Kidney glomerular epithelial cell (primary cell): ENCODE measurements around the gene TRIM27.
"Not testable (repeated sequence)": the region's sequence is repeated elsewhere in the genome, so short reads cannot be mapped to it uniquely, and the experiment has no call there.

Experiments
- DNase-seq: peaks from one replicate; lab custom pipeline; 2025; lab: John Stamatoyannopoulos, UW

Gene TRIM27

GRCh38 chr6:28896505-28897368 lies 27.0 kb downstream of the TRIM27 start:
- peak; percentile 65 for DNase-seq

DNA sequence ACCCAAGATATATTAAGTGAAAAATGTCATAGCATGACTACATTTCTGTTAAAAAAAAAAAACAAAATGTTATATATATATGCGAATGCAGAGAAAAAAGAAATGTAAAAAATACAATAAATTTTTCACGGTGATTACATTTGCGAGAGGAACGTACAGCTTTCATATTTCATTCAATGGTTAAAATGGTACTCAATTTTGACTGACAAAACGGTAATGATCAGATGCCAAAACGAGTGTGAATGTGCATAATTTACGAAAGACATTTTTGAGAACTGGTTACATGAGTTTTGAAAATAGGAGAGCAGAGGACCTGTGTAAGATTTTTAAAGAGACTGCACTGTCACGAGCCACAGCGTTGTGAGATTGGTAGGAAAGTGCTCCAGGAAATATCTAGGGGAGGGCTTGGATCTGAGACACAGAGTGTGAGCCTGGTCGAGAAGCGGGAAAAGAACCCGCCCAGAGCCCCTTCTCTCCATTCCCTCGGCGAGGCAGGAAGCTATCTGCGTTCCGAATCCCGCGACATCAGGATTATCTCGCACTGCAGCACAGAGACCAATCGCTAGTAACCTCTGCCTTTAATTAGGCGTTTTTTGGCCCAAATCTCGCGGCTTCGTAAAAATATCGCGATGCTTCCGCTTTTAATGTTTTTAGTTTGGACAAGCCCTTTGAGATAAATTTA lies 28.5 kb downstream of the TRIM27 start:
- peak; percentile 87 for DNase-seq

DNA sequence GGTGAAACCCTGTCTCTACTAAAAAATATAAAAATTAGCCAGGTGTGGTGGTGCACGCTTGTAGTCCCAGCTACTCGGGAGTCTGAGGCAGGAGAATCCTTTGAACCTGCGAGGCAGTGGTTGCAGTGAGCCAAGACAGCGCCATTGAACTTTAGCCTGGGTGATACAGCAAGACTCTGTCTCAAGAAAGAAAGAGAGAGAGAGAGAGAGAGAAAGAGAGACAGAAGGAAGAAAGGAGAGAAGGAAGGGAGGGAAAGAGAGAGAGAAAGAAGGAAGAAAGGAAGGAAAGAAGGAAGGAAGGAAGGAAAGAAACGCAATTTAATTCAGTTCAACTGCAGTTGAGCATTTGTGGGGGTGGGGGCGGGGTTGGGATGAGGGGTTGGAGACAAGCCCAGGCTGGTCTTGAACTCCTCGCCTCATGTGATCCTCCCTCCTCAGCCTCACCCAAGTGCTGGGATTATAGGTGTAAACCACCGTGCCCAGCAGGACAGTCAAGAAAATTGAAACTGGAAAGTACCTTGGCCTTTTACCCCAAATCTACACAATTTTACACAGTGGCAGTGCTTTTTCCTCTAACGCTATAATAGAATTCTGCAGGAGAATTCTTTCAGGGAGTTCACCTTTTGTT lies 30.5 kb downstream of the TRIM27 start:
- DNase-seq = no peak

- no peak for DNase-seq
These were observed 31.3 kb downstream of the TRIM27 start for GRCh38 chr6:28892525-28892924.

- no peak for DNase-seq
These were observed 35.8 kb downstream of the TRIM27 start for GRCh38 chr6:28887796-28888496.

GRCh38 chr6:28886079-28886439 lies 37.7 kb downstream of the TRIM27 start:
- DNase-seq = no peak

- no peak for DNase-seq
These were observed 39.2 kb downstream of the TRIM27 start for GRCh38 chr6:28884423-28885131.

DNA sequence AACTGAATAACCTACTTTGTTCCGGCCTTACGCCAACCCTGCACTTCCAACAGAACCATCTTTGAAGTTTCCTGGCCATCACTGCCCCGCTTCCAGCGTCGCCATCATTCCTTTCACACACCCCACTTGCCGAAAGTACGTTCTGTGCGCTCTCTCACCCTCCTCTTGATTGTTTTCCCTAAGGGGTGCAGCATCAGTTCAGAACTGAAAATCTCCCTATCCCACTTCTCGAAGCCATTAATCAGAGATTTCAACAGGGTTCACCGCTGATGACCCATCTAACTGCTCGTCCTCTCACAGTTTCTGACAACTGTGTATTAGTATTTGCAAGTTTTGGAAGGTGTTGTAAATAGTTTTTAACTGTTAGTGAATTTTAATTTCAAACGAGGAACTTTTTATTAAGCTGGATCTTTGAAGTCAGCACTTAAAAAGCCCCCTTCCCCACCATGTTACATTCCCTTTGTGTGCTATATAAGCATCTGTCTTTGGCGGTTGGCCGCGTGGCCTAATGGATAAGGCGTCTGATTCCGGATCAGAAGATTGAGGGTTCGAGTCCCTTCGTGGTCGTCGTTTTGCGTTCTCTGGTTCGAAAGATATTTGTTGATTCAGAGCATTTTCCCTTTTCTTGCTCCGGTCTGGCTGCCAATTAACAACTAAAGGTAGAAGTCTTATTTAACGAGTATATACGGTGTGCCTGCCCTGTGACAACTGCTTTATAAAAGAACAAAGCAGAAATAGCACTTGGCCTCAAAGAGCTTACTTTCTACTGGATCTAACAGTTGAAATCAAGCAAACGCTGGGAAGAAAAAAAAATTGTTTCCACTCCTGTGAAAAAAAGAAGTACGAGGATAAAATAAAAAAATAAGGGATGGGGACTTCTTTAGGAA lies 42.6 kb downstream of the TRIM27 start:
- DNase-seq = peak; percentile 79

- no peak for DNase-seq
These were observed 43.3 kb downstream of the TRIM27 start for GRCh38 chr6:28880519-28880893.

DNA sequence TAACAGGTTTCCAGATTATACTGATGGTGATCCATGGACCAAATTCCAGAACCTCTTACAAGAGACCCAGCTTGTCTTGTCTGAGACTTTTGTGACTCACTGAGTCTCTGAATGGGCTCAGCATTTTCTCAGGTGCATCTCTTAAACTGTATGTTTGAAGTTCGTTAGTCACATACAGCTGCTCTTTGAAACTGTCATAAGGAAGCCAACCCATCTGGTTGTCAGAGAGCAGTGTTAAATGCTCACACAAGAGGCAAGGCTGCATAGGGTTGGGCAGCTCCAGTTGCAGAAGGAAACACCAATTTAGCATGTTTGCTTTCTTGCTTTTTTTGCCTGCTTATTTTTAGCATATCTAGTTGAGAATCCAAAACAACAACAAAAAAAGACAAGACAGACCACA lies 47.1 kb downstream of the TRIM27 start:
- DNase-seq = no peak

- no peak for DNase-seq
These were observed 48.5 kb downstream of the TRIM27 start for GRCh38 chr6:28875191-28875747.

DNA sequence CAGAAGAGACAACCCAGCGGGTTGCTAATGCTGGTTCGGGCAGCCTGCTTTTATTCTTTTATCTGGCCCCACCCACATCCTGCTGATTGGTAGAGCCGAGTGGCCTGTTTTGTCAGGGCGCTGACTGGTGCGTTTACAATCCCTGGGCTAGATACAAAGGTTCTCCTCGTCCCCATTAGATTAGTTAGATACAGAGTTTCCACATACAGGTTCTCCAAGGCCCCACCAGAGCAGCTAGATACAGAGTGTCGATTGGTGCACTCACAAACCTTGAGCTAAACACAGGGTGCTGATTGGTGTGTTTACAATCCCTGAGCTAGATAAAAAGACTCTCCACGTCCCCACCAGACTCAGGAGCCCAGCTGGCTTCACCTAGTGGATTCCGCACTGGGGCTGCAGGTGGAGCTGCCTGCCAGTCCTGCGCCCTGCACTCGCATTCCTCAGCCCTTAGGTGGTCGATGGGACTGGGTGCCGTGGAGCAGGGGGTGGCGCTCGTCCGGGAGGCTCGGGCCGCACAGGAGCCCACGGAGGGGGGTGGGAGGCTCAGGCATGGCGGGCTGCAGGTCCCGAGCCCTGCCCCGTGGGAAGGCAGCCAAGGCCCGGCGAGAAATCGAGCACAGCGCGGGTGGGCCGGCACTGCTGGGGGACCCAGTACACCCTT lies 51.5 kb downstream of the TRIM27 start:
- not testable (repeated sequence) for DNase-seq

DNA sequence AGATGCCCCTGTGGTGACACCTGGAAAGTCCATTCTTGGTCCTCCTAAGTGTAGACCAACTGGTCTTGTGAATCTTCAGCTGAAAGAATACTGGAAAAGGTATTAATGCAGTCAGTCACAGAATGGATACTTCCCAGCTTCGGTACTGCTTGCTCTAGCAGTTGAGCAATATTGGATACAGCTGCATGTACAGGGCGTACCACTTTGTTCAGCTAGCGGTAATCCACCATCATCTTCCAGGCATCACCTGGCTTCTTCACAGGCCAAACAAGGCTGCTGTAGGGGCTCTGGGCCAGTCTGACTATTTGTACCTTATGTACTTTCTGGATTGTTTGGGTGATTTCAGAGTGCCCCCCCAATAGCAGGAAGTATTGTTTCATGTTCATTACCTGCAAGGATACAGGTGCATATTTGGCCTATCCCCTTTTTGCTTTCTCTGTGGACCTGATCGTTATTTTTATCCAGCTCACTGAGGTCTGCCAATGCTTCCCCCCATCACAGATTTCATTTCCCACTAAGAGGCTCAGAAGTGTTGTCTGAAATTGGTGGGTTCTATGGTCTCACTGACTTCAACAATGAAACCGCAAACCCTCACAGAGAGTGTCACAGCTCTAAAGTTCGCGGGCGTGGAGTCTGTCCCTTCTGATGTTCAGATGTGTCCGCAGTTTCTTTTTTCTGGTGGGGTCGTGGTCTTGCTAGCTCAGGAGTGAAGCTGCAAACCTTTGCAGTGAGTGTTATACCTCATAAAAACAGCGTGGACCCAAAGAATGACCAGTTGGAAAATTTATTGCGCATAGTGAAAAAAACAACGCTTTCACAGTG lies 52.2 kb downstream of the TRIM27 start:
- no peak for DNase-seq

DNA sequence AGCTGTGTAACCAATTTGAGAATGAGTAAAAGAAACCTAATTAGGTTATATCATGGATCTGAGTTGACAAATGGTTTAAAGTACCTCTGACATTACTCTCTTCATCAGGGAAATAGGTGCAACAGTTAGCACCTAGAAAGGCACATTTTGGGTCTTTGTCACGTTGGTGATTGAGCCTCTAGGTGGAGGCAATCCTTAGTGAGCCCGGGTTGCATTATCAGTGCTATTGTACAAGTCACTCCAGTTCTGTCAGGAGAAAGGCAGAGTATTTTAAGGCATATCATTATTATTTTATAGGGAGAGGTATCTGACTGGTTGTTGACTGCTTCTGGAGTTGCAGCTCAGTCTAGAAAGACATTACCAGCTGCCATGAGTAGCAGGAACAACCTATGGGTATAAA lies 54.9 kb downstream of the TRIM27 start:
- no peak for DNase-seq

- no peak for DNase-seq
These were observed 56.7 kb downstream of the TRIM27 start for GRCh38 chr6:28867086-28867409.

DNA sequence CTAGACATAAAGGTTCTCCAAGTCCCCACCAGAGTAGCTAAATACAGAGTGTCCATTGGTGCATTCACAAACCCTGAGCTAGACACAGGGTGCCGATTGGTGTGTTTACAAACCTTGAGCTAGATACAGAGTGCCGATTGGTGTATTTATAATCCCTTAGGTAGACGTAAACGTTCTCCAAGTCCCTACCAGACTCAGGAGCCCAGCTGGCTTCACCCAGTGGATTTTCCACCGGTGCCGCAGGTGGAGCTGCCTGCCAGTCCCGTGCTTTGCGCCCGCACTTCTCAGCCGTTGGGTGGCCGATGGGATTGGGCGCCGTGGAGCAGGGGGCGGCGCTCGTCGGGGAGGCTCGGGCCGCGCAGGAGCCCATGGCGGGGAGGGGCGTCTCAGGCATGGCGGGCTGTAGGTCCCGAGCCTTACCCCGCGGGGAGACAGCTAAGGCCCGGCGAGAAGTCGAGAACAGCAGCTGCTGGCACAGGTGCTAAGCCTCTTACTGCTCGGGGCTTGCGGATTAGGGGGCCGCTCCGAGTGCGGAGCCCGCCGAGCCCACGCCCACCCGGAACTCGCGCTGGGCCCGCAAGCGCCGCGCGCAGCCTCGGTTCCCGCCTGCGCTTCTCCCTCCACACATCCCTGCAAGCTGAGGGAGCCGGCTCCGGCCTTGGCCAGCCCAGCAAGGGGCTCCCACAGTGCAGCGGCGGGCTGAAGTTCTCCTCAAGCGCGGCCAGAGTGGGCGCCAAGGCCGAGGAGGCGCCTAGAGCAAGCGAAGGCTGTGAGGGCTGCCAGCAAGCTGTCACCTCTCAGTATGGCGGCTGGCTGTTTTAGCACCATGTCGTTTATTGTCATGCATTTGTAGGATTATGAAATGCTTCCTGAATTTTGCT lies 57.3 kb downstream of the TRIM27 start:
- DNase-seq = peak; percentile 23

DNA sequence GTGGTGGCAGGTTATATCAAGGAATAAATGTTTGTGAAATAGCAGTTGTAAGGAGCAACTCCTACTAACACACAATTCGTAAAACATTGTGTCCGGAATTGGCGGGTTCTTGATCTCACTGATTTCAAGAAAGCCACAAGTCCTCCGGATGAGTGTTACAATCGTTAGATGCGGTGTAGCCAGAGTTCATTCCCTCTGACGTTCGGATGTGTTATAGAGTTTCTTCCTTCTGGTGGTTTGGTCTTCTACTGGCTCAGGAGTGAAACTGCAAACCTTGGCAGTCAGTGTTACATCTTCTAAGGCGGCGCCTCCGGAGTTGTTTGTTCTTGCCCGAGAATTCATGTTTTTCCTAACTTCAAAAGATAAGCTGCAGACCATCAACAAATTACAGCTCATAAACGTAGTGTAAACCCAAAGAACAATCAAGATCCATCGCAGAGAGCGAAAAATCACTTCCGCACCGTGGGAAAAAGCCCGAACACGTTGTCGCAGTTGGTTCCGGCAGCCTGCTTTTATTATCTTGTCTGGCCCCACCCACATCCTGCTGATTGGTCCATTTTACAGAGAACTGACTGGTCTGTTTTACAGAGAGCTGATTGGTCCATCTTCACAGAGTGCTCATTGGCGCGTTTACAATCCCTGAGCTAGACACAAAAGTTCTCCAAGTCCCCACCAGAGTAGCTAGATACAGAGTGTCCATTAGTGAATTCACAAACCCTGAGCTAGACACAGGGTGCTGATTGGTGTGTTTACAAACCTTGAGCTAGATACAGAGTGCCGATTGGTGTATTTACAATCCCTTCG lies 58.2 kb downstream of the TRIM27 start:
- no peak for DNase-seq
